ENCODE results near the gene GALNT17. TPM values are rescaled to one million over a fixed set of nuclear protein-coding genes. Genes with fewer than 3 reads are reported as not detected.

The GALNT17 gene
- total RNA-seq, 1 experiment from 2014 or later: not detected

GRCh38 chr7:71470326-71470725 is 338.4 kb downstream of the GALNT17 start:
- DNase-seq (ENCODE audit: low spot score): no peak
- in situ Hi-C loops (cut with HindIII; ENCODE audit: low sequenced_read_pairs): no loop called here

- in situ Hi-C loops (cut with HindIII; ENCODE audit: low sequenced_read_pairs): no loop called here
- no peak for DNase-seq (ENCODE audit: low spot score)
These were observed 338.9 kb downstream of the GALNT17 start for GRCh38 chr7:71470830-71471229.

DNA sequence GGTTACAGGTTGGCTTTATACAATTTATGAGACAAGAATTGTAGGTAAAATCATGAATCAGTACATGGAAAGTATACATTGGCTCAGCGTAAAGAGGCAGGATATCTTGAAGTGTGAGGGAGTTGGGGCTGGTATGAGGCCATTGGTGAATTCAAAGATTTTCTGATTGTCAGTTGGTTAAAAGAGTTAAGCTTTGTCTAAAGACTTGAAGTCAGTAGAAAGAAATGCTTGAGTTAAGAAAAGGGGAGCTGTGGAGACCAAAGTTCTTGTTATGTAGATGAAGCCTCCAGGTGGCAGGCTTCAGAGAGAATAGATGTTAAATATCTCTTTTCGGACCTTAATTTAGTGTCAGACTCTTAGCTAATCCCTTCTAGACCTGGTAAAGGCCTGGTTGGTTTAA is 341.0 kb downstream of the GALNT17 start:
- in situ Hi-C loops (cut with HindIII; ENCODE audit: low sequenced_read_pairs): no loop called here
- no peak for DNase-seq (ENCODE audit: low spot score)

DNA sequence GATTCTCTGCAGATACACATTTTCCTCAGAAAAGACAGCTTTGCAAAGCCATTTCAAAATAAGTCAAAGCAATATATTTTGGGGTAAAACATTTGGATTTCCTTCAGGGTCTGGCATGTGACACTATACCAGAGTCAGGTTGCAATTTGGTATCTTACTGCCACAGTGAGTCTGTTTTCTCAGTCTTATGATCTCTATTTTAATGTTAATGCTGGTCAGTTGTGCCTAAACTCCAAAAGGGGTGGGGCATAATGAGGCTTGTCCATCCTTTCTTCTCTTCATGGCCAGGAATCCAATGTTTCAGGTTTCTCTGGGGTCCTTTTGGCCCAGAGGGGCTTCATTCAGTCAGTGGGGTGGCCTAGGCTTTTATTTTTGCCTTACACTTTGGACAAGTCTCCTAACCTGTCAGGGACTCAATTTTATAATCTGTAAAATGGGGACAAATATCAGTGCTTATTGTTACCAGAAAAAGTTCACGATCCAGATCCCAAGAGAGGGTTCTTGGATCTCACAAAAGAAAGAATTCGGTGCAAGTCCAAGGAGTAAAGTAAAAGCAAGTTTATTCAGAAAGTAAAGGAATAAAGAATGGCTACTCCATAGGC is 341.5 kb downstream of the GALNT17 start:
- in situ Hi-C loops (cut with HindIII; ENCODE audit: low sequenced_read_pairs): no loop called here
- DNase-seq (ENCODE audit: low spot score): no peak

- in situ Hi-C loops (cut with HindIII; ENCODE audit: low sequenced_read_pairs): no loop called here
- DNase-seq (ENCODE audit: low spot score): no peak
These were observed 345.5 kb downstream of the GALNT17 start for GRCh38 chr7:71477441-71477840.

GRCh38 chr7:71479231-71479630 is 347.3 kb downstream of the GALNT17 start:
- in situ Hi-C loops (cut with HindIII; ENCODE audit: low sequenced_read_pairs): no loop called here
- DNase-seq (ENCODE audit: low spot score): peak; percentile 63

GRCh38 chr7:71480791-71481190 is 348.8 kb downstream of the GALNT17 start:
- in situ Hi-C loops (cut with HindIII; ENCODE audit: low sequenced_read_pairs): no loop called here
- DNase-seq (ENCODE audit: low spot score): no peak

GRCh38 chr7:71482284-71482683 is 350.3 kb downstream of the GALNT17 start:
- in situ Hi-C loops (cut with HindIII; ENCODE audit: low sequenced_read_pairs): no loop called here
- DNase-seq (ENCODE audit: low spot score): no peak

GRCh38 chr7:71484380-71484779 is 352.4 kb downstream of the GALNT17 start:
- no peak for DNase-seq (ENCODE audit: low spot score)
- in situ Hi-C loops (cut with HindIII; ENCODE audit: low sequenced_read_pairs): no loop called here

DNA sequence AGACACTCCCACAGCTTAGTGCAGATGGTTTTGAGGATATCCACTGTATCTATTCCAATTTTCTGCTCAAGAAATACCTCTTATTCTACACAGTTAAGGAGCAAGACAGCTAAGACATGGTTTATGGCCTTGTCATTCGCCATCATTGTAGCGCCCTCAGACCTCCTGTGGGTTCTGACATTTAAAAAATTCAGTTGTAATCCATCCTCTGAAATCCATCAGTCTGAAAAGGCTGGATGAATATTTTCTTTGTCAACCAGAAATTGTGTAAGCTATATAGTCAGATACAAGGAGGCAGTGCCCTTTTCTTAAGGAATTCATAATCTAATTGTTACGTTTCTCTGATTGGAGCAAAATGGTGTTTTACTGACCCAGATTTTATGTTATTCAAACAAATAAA is 353.6 kb downstream of the GALNT17 start:
- DNase-seq (ENCODE audit: low spot score): no peak
- in situ Hi-C loops (cut with HindIII; ENCODE audit: low sequenced_read_pairs): no loop called here

DNA sequence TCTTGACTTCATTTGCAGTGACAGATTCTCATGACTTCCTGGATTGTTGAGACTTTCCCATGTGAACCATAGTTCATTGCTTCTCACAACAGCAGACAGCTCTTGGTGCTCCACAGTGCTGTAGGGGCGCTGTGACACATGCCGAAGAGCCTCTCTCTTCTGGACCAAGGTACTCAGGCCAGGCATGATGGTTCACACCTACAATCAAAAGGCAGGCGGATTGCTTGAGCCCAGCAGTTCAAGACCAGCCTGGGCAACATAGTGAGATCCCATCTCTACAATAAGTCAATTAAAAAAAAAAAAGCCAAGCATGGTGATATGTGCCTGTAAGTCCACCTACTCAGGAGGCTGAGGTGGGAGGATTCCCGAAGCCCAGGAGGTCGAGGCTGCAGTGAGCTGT is 354.5 kb downstream of the GALNT17 start:
- DNase-seq (ENCODE audit: low spot score): no peak
- in situ Hi-C loops (cut with HindIII; ENCODE audit: low sequenced_read_pairs): no loop called here

DNA sequence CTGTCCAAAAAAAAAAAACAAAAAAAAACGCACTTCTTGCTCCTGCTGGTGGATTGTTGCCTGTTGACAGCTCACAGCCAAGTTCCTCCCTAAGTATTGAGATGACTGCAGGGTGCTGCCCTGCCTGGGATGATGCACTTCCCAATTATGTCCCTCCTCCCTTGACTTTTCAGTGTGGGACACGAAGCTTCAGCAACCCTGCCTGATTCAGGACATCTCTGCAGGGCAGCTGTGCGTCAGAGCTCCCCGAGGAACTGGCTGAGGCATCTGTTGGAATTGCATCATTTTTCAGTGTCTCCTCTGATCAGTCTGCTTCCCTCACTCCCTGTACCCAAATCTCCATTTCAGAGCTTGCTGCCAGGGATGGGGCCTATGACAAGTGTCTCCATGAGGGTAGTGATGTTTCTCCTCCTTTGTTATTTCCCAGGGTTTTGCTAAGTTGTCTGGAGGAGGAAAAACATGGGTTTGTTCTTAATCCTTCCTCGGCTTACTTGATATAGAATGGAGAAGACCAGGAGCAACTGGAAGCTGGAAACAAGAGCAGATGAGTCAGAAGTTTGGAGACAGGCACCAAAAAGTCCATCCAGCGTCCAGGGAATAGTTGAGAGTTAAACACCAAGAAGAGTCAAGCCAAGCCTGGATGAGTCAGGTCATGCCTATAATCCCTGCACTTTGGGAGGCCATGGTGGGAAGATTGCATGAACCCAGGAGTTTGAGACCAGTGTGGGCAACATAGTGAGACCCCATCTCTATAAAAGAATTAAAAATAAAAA is 355.1 kb downstream of the GALNT17 start:
- DNase-seq (ENCODE audit: low spot score): no peak
- in situ Hi-C loops (cut with HindIII; ENCODE audit: low sequenced_read_pairs): no loop called here

- no peak for DNase-seq (ENCODE audit: low spot score)
- in situ Hi-C loops (cut with HindIII; ENCODE audit: low sequenced_read_pairs): no loop called here
These were observed 356.4 kb downstream of the GALNT17 start for GRCh38 chr7:71488308-71488707.

- DNase-seq (ENCODE audit: low spot score): no peak
- in situ Hi-C loops (cut with HindIII; ENCODE audit: low sequenced_read_pairs): no loop called here
These were observed 359.4 kb downstream of the GALNT17 start for GRCh38 chr7:71491336-71491735.

- DNase-seq (ENCODE audit: low spot score): peak; percentile 66
- in situ Hi-C loops (cut with HindIII; ENCODE audit: low sequenced_read_pairs): no loop called here
These were observed 363.9 kb downstream of the GALNT17 start for GRCh38 chr7:71495828-71496227.

DNA sequence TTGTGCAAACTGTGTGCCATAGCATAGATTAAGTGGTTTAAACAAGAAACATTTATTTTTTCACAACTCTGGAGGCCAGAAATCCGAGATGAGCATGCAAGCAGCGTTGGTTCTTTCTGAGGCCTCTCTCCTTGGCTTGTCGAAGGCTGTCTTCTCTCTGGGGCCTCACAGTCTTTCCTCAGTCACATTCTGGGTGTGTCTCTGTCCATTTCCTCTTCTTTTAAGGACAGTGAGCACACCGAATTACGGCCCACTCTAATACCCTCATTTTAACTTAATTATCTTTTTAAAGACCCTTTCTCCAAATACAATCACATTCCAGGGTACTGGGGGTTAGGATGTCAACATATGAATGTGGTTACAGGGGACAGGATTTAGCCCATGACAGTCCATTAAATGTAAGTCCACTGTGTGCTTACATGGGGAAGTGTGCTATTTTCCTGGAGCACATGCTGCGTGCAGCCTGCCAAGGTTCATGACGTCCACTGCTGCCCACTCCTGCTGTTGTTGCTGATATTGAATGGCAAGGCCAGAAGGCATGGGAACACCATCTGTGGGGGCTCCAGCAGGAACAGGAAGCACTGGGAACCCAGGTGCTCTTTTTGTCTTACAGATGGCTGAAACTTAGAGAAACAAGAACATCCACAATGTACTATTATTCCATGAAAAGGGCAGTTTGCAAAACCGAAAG is 365.5 kb downstream of the GALNT17 start:
- peak; percentile 98 for DNase-seq (ENCODE audit: low spot score)
- in situ Hi-C loops (cut with HindIII; ENCODE audit: low sequenced_read_pairs): no loop called here

DNA sequence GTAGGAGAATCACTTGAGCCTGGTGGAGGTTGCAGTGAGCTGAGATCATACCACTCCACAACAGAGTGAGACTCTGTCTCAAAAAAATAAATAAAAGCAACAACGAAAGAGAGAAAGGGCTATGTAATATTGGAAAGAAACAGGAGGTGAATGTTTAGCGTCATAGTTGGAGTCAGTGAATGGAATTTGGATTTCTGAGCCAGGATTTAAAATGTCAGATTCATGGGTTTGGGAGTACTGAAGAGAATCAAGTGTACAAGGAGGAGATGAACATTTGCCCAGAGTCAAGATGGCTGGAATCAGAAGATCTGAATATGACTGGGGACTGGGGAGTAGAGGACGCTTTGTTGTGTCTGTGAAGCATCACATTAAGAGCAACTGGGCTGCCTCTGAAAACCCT is 366.4 kb downstream of the GALNT17 start:
- no peak for DNase-seq (ENCODE audit: low spot score)
- in situ Hi-C loops (cut with HindIII; ENCODE audit: low sequenced_read_pairs): no loop called here

GRCh38 chr7:71504697-71505441 is 372.9 kb downstream of the GALNT17 start:
- in situ Hi-C loops (cut with HindIII; ENCODE audit: low sequenced_read_pairs): no loop called here
- DNase-seq (ENCODE audit: low spot score): no peak

- DNase-seq (ENCODE audit: low spot score): no peak
- in situ Hi-C loops (cut with HindIII; ENCODE audit: low sequenced_read_pairs): no loop called here
These were observed 374.9 kb downstream of the GALNT17 start for GRCh38 chr7:71506822-71507221.

Data from G401 (cell line).